IPS-18c (cell line): ENCODE results near the gene SMIM22.

Experiments
- H3K4me3 ChIP-seq: 2 replicates; pipeline ENCODE4 v1.7.0; 2013; ENCODE audit warnings: low read depth, mild to moderate bottlenecking, low read length, moderate library complexity; ENCODE audit not compliant: insufficient read depth
- H3K9me3 ChIP-seq: one replicate; pipeline ENCODE4 v1.6.1; 2013; ENCODE audit warnings: mild to moderate bottlenecking, low read length, moderate library complexity; ENCODE audit not compliant: control insufficient read depth, insufficient read depth

The SMIM22 gene

DNA sequence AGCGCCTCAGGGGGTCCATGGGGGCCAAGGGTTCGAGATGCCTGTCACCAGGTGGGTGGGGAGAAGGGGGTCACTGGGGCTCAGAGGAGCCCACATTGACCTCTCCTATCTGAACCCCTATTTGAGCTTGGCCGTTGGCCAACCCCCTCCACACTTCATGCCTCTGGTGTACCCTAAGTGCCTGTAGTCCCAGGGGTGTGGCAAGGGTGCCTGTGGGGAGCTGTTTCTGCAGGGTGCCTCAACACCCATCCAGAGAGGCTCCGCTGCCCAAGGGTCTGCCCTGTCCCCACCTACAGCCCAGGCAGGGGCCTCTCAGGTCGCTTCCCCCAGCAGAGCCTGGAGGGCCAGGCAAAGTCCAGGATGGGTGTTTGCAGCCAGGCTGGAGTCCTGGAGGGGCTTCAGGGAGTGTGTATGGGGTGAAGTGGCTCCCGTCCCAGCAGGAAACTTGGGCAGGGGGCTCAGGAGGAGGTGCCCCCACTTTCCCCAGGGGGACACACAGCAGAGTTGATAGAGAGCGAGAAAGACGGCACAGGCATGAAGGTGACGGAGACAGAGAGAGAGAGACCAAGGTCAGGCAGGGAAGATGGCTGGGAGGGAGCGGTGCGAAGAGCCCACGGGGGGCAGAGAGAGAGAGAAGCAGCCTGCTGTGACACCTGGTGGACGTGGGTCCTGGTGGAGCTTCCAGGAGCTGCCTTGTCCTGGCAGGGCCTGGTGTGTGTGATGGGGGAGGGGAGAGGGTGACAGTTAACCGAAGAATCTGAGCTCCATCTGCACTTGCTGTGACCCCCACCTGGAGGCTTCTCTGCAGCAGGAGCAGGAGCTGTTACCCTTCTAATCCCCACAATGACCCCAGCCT lies 7.3 kb upstream of the SMIM22 start, which contains the start of gene SEPTIN12:
Gene SEPTIN12, minus strand, starts transcription at position 719 of the 856 bp plus-strand sequence. Its CDS starts 700 bp downstream, at position 19.
- Histone ChIP-seq H3K9me3 (peaks cover 2% of the 10 kb centered on the region), H3K4me3 (no peak within 1 kb of the TSS)

- H3K9me3 ChIP-seq: peaks cover 2% of the 10 kb centered on the region
- H3K4me3 ChIP-seq: no peak overlapping the region
Observed at GRCh38 chr16:4788489-4788889, 6.7 kb upstream of the SMIM22 start.

GRCh38 chr16:4788910-4789309 lies 6.3 kb upstream of the SMIM22 start:
- H3K9me3 ChIP-seq: no peaks in the 10 kb centered on the region
- no peak overlapping the region for H3K4me3 ChIP-seq

GRCh38 chr16:4790261-4790660 lies 4.9 kb upstream of the SMIM22 start:
- H3K4me3 ChIP-seq: no peak overlapping the region

GRCh38 chr16:4790871-4791270 lies 4.3 kb upstream of the SMIM22 start:
- no peaks in the 10 kb centered on the region for H3K9me3 ChIP-seq

More at GRCh38 chr16:4790261-4790660, 4.9 kb upstream of the SMIM22 start:
- H3K9me3 ChIP-seq: no peaks in the 10 kb centered on the region

DNA sequence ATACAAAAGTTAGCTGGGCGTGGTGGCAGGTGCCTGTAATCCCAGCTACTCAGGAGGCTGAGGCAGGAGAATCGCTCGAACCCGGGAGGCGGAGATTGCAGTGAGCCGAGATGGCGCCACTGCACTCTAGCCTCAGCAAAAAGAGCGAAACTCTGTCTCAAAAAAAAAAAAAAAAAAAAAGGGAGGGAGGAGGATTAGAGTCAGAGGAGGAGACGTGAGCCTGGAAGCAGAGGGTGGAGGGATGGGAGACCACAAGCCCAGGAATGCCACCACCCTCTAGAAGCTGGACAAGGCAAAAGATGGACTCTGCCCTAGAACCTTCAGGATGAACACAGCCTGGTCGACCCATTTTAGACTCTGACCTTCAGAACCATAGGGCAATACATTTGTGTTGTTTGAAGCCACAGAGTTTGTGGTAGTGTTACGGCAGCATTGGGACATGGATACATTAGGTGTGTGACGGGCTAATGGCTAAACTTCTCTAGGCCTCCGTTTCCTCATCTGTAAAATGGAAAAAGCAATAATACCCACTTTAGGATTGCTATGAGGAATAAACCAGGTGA lies 2.1 kb upstream of the SMIM22 start:
- no peaks in the 10 kb centered on the region for H3K9me3 ChIP-seq
- no peak overlapping the region for H3K4me3 ChIP-seq

More at GRCh38 chr16:4790871-4791270, 4.3 kb upstream of the SMIM22 start:
- no peak overlapping the region for H3K4me3 ChIP-seq

- no peaks in the 10 kb centered on the region for H3K9me3 ChIP-seq
- H3K4me3 ChIP-seq: no peak overlapping the region
Observed at GRCh38 chr16:4795828-4796572, 831 bp downstream of the SMIM22 start.

DNA sequence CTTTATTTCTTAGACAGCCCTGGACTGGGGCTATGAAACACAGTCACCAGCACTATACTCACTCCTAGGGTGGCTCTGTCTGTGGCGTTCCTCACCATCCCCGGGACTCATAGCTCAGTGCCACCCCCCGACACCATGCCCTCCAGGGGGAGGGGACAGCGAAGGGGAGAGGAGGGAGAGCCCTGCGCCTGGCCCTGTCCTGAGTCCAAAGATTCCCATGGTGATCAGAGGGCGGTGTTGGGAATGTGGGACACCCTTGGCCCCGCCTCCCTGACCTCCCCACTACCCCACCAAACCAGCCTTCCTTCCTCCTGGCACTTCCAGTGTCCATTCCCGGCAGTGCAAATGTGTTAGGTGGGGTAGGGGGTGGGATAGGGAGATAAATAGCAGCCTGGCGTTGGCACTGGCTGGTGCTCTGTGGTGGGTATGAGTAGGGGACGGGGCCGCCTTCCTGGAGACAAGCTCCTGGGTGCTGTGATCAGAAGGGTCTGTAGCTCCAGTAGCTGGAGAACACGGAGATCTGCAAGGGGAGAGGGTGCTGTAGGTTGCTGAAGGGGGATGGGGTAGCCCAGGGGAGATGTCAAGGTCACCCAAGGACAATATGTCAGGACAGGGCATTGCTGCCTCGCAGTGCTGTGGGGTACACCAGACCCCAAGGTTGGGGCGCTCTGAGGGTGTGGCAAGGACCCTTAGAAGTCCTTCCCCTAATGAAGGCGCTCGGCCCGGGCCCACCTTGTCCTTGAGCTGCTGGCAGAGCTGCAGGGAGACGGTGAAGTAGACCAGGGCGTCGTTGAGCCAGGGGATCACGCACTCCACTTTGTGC lies 2.0 kb downstream of the SMIM22 start:
- H3K4me3 ChIP-seq: no peak overlapping the region

DNA sequence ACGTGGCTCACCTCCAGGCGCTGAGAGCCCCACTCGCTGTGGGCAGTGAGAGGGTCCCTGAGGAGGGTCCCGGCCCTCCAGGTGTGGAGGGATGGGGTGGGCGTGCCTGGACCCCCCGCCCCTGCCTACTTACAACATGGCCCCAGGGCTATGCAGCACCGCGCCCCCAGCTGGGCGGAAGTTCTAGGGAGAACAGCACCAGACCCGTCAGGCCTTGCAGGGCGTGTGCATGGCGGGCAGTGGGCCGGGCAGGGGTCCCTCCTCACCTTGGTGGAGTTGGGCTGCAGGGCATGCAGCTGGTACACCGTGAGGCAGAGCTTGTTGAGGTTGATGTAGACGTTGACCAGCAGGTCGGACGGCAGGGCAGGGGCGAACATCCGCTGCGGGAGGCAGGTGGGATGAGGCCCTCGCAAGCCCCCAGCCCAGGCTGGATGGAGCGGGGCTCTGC lies 2.7 kb downstream of the SMIM22 start:
- no peaks in the 10 kb centered on the region for H3K9me3 ChIP-seq
- no peak overlapping the region for H3K4me3 ChIP-seq

More for the DNA sequence above, 2.0 kb downstream of the SMIM22 start:
- no peaks in the 10 kb centered on the region for H3K9me3 ChIP-seq

- H3K9me3 ChIP-seq: no peaks in the 10 kb centered on the region
Observed at GRCh38 chr16:4798456-4798855, 3.3 kb downstream of the SMIM22 start.

DNA sequence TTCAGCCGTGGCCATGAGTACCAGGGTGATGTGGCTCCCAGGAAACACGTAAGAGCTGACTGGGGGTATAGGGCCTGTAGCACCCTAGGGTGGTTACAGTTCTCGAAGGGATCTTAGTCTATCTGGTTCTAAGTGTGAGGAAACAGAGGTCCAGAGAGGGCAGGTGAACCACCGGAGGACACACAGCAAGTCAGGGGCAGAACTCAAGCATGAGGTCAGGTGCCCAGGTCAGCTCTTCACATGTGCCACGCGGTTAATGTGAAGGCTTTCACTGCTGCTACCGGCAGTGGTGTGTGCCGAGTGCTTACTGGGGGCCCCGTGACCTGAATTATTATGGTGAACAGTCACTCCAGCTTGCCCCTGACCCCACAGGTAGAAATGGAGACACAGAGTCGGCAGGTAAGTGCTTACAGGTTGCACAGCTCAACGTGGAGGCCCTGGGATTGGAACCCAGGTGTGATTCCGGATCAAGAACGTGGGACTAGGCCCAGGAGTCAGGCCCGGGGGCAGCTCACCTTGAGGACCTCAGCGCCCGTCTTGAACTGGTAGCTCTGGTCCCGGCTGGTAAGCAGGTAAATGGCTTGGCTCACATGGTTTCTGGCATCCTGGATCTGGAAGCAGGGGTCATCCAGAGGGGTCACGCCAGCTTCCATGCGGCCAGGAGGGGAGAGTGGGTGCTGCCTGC lies 4.1 kb downstream of the SMIM22 start:
- no peaks in the 10 kb centered on the region for H3K9me3 ChIP-seq
- H3K4me3 ChIP-seq: no peak overlapping the region

More at GRCh38 chr16:4798456-4798855, 3.3 kb downstream of the SMIM22 start:
- no peak overlapping the region for H3K4me3 ChIP-seq

DNA sequence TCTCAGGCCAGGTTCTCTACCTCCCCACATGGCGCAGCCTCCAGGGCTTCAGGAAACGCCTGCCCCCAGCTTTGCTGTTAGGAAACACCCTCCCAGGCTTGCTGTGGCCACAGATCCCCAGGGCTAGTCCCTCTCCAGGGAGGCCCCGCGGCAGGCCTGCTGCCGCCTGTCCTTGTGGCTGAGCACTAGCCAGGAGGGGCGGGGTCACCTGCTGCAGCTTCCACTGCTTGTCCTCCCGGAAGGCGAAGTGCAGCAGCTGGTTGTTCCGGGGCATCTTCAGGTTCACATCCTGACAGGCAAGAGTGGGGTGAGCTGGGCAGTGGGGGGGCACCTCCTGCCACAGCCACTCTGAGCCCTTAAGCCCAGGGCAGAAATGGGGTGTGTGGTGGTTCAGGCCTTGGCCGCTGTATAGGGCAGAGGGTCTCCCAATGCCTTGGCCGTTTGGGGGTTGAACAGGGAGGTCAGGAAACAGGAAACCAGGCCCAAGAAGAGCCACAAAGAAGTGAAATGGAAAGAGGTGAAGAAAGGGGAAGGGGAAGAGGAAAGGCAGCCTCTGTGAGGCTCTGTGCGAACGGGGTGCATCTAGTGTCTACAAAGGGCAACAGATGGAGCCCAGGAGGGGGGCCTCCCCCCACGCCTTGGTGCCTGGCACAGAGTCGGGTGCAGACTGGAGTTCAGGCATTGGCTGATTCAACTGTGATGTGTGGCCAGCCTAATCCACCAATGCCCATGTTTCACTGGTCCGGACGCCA lies 5.3 kb downstream of the SMIM22 start:
- no peaks in the 10 kb centered on the region for H3K9me3 ChIP-seq
- no peak overlapping the region for H3K4me3 ChIP-seq

- H3K4me3 ChIP-seq: peak overlapping the region; percentile 89
- no peaks in the 10 kb centered on the region for H3K9me3 ChIP-seq
Observed at GRCh38 chr16:4801051-4801961, 6.1 kb downstream of the SMIM22 start.

- peak within 1 kb of the TSS; percentile 89 for H3K4me3 ChIP-seq
- no peaks in the 10 kb centered on the region for H3K9me3 ChIP-seq
Observed at GRCh38 chr16:4801962-4802658, 6.9 kb downstream of the SMIM22 start, which contains the start of gene ROGDI. Gene ROGDI, minus strand, starts transcription at chr16:4802633. Its CDS starts 62 bp downstream, at chr16:4802571.
